Gastroesophageal sphincter (tissue), 4 donors: ENCODE results near the gene BMS1. TPM values are rescaled to one million over a fixed set of nuclear protein-coding genes. Genes with fewer than 3 reads are reported as not detected.
"Not testable (repeated sequence)": the region's sequence is repeated elsewhere in the genome, so short reads cannot be mapped to it uniquely, and the experiment has no call there.

ENCODE experiments used
- ATAC-seq: fragments of 150-250 bp; one replicate; pipeline ENCODE4 v1.9.1; 2016; ENCODE audit warnings: mild to moderate bottlenecking, moderate library complexity
- H3K27ac ChIP-seq, 4 donors: fragments of 200-600 bp; sonication (generic) in 3 of 4; 1 replicate in 3 of 4; 2 replicates in 1 of 4; pipeline ENCODE4 v1.5.1; 2016 to 2019
- H3K27me3 ChIP-seq: fragments of 200-600 bp; sonication (generic); one replicate; pipeline ENCODE4 v1.5.1; 2019
- H3K36me3 ChIP-seq, 2 donors: fragments of 200-600 bp; sonication (generic); one replicate each; pipeline ENCODE4 v1.5.1; 2019; ENCODE audit warnings: control low read depth in 1 of 2
- H3K4me1 ChIP-seq, 3 donors: fragments of 200-600 bp; sonication (generic); 1 replicate in 2 of 3; 2 replicates in 1 of 3; pipeline ENCODE4 v1.5.1; 2016 to 2019; ENCODE audit warnings: control low read depth in 2 of 3
- H3K4me3 ChIP-seq, 2 donors: fragments of 200-600 bp; sonication (generic); one replicate each; pipeline ENCODE4 v1.5.1; 2019; ENCODE audit warnings: mild to moderate bottlenecking in 1 of 2, moderate library complexity in 1 of 2
- H3K9me3 ChIP-seq, 3 donors: fragments of 200-600 bp; sonication (generic); one replicate each; pipeline ENCODE4 v1.5.1; 2017 to 2019; ENCODE audit warnings: control low read depth in 2 of 3
- CTCF ChIP-seq, 4 experiments: fragments of 200-600 bp in 2 of 4; fragments of 450-650 bp in 2 of 4; sonication (generic) in 1 of 4; IDR thresholded peaks; one replicate each; pipeline ENCODE4 v1.5.1; 2017 to 2019; ENCODE audit warnings: antibody characterized with exemption in 4 of 4, mild to moderate bottlenecking in 2 of 4, moderate library complexity in 2 of 4
- EP300 ChIP-seq: sonication (generic); formaldehyde crosslinking; IDR thresholded peaks from one replicate; pipeline ENCODE4 v1.6.1; 2017; ENCODE audit warnings: antibody characterized with exemption, mild to moderate bottlenecking
- POLR2A ChIP-seq, 2 donors: fragments of 450-650 bp; IDR thresholded peaks; one replicate each; pipeline ENCODE4 v1.6.1; 2017; ENCODE audit warnings: antibody characterized with exemption in 2 of 2, mild to moderate bottlenecking in 2 of 2, moderate library complexity in 1 of 2
- POLR2AphosphoS5 ChIP-seq: sonication (generic); formaldehyde crosslinking; IDR thresholded peaks from one replicate; pipeline ENCODE4 v1.6.1; 2017; ENCODE audit warnings: antibody characterized with exemption
- WGBS, 2 donors: methylation state at CpG; one replicate each; pipeline ENCODE4 v1.1.5; 2018; ENCODE audit warnings: low coverage in 1 of 2; 5-methylcytosine and 5-hydroxymethylcytosine counted together
- total RNA-seq, 4 donors: library from RNA; depleted of rRNA; stranded (reverse); fragments of >200 nt; gene quantifications; one replicate each; pipeline ENCODE4 v1.1.0, GENCODE V29; 2016

BMS1 gene
- total RNA-seq, 4 donors from 2014 or later: 15.5 to 18.8 (median 18.3) TPM

- Histone ChIP-seq H3K27me3 (no peaks in the 10 kb centered on the region), H3K4me3 (no peak overlapping the region), H3K4me1 (no peaks in the 10 kb centered on the region), H3K27ac (no peak overlapping the region), H3K36me3 (peaks cover 5 to 94% of the 10 kb centered on the region in 2 donors), H3K9me3 (no peaks in the 10 kb centered on the region)
- no peak for ATAC-seq
- TF ChIP-seq CTCF (IDR thresholded peaks at IDR 0.05) (no peak), POLR2A (IDR thresholded peaks at IDR 0.05) (no peak), EP300 (no peak), POLR2AphosphoS5 (no peak)
- WGBS, 2 donors: 60 to 83% methylated on average over 2 of the region's 2 CpGs
Measured at GRCh38 chr10:42816912-42817311, 34.3 kb downstream of the BMS1 start.

GRCh38 chr10:42817417-42817816 lies 34.8 kb downstream of the BMS1 start:
- not testable (repeated sequence) for ATAC-seq, H3K9me3 ChIP-seq, H3K4me3 ChIP-seq, H3K4me1 ChIP-seq, H3K27ac ChIP-seq, H3K27me3 ChIP-seq
- WGBS, 2 donors: 58 to 73% methylated on average over 3 of the region's 3 CpGs
- peaks cover 5 to 92% of the 10 kb centered on the region in 2 donors for H3K36me3 ChIP-seq

GRCh38 chr10:42826759-42827158 lies 44.2 kb downstream of the BMS1 start:
- H3K27me3 ChIP-seq, H3K9me3 ChIP-seq, H3K4me1 ChIP-seq, H3K27ac ChIP-seq, ATAC-seq, H3K4me3 ChIP-seq: not testable (repeated sequence)
- peaks cover 0 to 97% of the 10 kb centered on the region in 2 donors for H3K36me3 ChIP-seq
- WGBS, 2 donors: 62 to 71% methylated on average over 1 to 2 of the region's 6 CpGs

GRCh38 chr10:42827201-42827600 lies 44.6 kb downstream of the BMS1 start:
- H3K9me3 ChIP-seq: peaks cover 0 to 5% (median 0%) of the 10 kb centered on the region in 3 donors
- WGBS, 2 donors: 8 to 57% methylated on average over 2 to 4 of the region's 6 CpGs
- H3K27ac ChIP-seq: no peak overlapping the region
- ATAC-seq: no peak
- no peaks in the 10 kb centered on the region for H3K4me1 ChIP-seq
- H3K4me3 ChIP-seq: no peak overlapping the region
- TF ChIP-seq EP300 (no peak), POLR2AphosphoS5 (no peak), CTCF (IDR thresholded peaks at IDR 0.05) (no peak), POLR2A (IDR thresholded peaks at IDR 0.05) (no peak)
- H3K27me3 ChIP-seq: no peaks in the 10 kb centered on the region
- peaks cover 0 to 99% of the 10 kb centered on the region in 2 donors for H3K36me3 ChIP-seq

GRCh38 chr10:42828391-42828790 lies 45.8 kb downstream of the BMS1 start:
- H3K27me3 ChIP-seq, H3K4me3 ChIP-seq, H3K27ac ChIP-seq, H3K9me3 ChIP-seq, H3K4me1 ChIP-seq, ATAC-seq: not testable (repeated sequence)
- H3K36me3 ChIP-seq: peaks cover 0 to 96% of the 10 kb centered on the region in 2 donors
- 64 to 89% methylated on average over 3 to 4 of the region's 4 CpGs for WGBS, 2 donors

- no peak overlapping the region for H3K27ac ChIP-seq
- H3K27me3 ChIP-seq: no peaks in the 10 kb centered on the region
- WGBS, 2 donors: 58 to 64% methylated on average over 5 of the region's 7 CpGs
- no peak overlapping the region for H3K4me3 ChIP-seq
- no peaks in the 10 kb centered on the region for H3K9me3 ChIP-seq
- peaks cover 0 to 78% of the 10 kb centered on the region in 2 donors for H3K36me3 ChIP-seq
- no peaks in the 10 kb centered on the region for H3K4me1 ChIP-seq
- no peak for ATAC-seq
- no peak for TF ChIP-seq EP300
- no peak for TF ChIP-seq CTCF (IDR thresholded peaks at IDR 0.05)
- TF ChIP-seq POLR2A (IDR thresholded peaks at IDR 0.05): no peak
- TF ChIP-seq POLR2AphosphoS5: no peak
Measured at GRCh38 chr10:42830237-42830636, 47.6 kb downstream of the BMS1 start.

- no peak for ATAC-seq
- H3K4me3 ChIP-seq: no peak overlapping the region
- H3K27ac ChIP-seq: no peak overlapping the region
- 33 to 41% methylated on average over 3 to 12 of the region's 14 CpGs for WGBS, 2 donors
- TF ChIP-seq POLR2A (IDR thresholded peaks at IDR 0.05) (no peak), CTCF (IDR thresholded peaks at IDR 0.05) (no peak), EP300 (no peak)
- H3K27me3 ChIP-seq: peaks cover 33% of the 10 kb centered on the region
- H3K36me3 ChIP-seq: peaks cover 0 to 20% of the 10 kb centered on the region in 2 donors
- H3K9me3 ChIP-seq: no peaks in the 10 kb centered on the region
- peaks cover 0 to 9% (median 7%) of the 10 kb centered on the region in 3 donors for H3K4me1 ChIP-seq
Measured at GRCh38 chr10:42836096-42836495, 53.5 kb downstream of the BMS1 start.
